ENCODE measurements around the gene FCRL4. TPM values are rescaled to one million over a fixed set of nuclear protein-coding genes. Genes with fewer than 3 reads are reported as not detected.

Gene FCRL4
- polyA plus RNA-seq, 1 donor (not counting 4 experiments of a cell fraction or from before 2014, with no cell fraction given), result not detected

GRCh38 chr1:157585984-157586383 is 11.9 kb downstream of the FCRL4 start:
- H3K79me2 ChIP-seq (ENCODE audit: control insufficient read depth, insufficient read depth, low read length), result no peaks in the 10 kb centered on the region
- no peaks in the 10 kb centered on the region for H3K9me1 ChIP-seq (ENCODE audit: control insufficient read depth, extremely low read depth, insufficient read depth, low read length)
- H3K4me1 ChIP-seq (ENCODE audit: control insufficient read depth, extremely low read depth, insufficient read depth, low read length), result no peaks in the 10 kb centered on the region
- no peak for FAIRE-seq
- no peak overlapping the region for H3K4me3 ChIP-seq (ENCODE audit: control insufficient read depth in 2 of 3, extremely low read depth in 1 of 3, insufficient read depth in 2 of 3, low read depth in 1 of 3, low read length in 3 of 3)
- dilution Hi-C loops (cut with MboI; ENCODE audit: extremely low pct_ligation_motif_present, low sequenced_read_pairs), result no loop called here
- no peak overlapping the region for H2AFZ ChIP-seq (ENCODE audit: control insufficient read depth, low read length)
- no peak overlapping the region for H3K4me2 ChIP-seq (ENCODE audit: control insufficient read depth, extremely low read depth, insufficient read depth, low read depth, low read length)
- TF ChIP-seq EZH2 (IDR thresholded peaks at IDR 0.05; ENCODE audit: low read length), result no peak
- TF ChIP-seq, protein P1, sequence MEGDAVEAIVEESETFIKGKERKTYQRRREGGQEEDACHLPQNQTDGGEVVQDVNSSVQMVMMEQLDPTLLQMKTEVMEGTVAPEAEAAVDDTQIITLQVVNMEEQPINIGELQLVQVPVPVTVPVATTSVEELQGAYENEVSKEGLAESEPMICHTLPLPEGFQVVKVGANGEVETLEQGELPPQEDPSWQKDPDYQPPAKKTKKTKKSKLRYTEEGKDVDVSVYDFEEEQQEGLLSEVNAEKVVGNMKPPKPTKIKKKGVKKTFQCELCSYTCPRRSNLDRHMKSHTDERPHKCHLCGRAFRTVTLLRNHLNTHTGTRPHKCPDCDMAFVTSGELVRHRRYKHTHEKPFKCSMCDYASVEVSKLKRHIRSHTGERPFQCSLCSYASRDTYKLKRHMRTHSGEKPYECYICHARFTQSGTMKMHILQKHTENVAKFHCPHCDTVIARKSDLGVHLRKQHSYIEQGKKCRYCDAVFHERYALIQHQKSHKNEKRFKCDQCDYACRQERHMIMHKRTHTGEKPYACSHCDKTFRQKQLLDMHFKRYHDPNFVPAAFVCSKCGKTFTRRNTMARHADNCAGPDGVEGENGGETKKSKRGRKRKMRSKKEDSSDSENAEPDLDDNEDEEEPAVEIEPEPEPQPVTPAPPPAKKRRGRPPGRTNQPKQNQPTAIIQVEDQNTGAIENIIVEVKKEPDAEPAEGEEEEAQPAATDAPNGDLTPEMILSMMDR (optimal IDR thresholded peaks at IDR 0.05 in 1 of 3, IDR thresholded peaks at IDR 0.05 in 1 of 3, conservative IDR thresholded peaks at IDR 0.05 in 1 of 3; ENCODE audit: extremely low read depth in 1 of 3, insufficient read depth in 2 of 3, low read length in 3 of 3), result no peak
- peaks cover 5% of the 10 kb centered on the region for H3K27me3 ChIP-seq (ENCODE audit: control insufficient read depth, extremely low read depth, insufficient read depth, low read length)
- no peak overlapping the region for H3K9ac ChIP-seq (ENCODE audit: control insufficient read depth, extremely low read depth, insufficient read depth, low read length)
- H3K9me3 ChIP-seq (ENCODE audit: control insufficient read depth, low read depth, low read length), result no peaks in the 10 kb centered on the region
- H3K27ac ChIP-seq (ENCODE audit: control insufficient read depth, insufficient read depth, low read length), result no peak overlapping the region
- no peaks in the 10 kb centered on the region for H4K20me1 ChIP-seq (ENCODE audit: control insufficient read depth, extremely low read depth, insufficient read depth, low read length)
- no peak for DNase-seq (ENCODE audit: low read depth, low spot score)
- no peaks in the 10 kb centered on the region for H3K36me3 ChIP-seq (ENCODE audit: control insufficient read depth in 2 of 2, extremely low read depth in 1 of 2, insufficient read depth in 2 of 2, low read length in 2 of 2)

GRCh38 chr1:157584503-157584902 is 13.4 kb downstream of the FCRL4 start:
- Histone ChIP-seq H3K36me3 (ENCODE audit: control insufficient read depth in 2 of 2, extremely low read depth in 1 of 2, insufficient read depth in 2 of 2, low read length in 2 of 2) (no peaks in the 10 kb centered on the region), H3K79me2 (ENCODE audit: control insufficient read depth, insufficient read depth, low read length) (no peaks in the 10 kb centered on the region), H3K4me2 (ENCODE audit: control insufficient read depth, extremely low read depth, insufficient read depth, low read depth, low read length) (no peak overlapping the region), H3K9ac (ENCODE audit: control insufficient read depth, extremely low read depth, insufficient read depth, low read length) (no peak overlapping the region), H3K9me3 (ENCODE audit: control insufficient read depth, low read depth, low read length) (no peaks in the 10 kb centered on the region), H3K4me1 (ENCODE audit: control insufficient read depth, extremely low read depth, insufficient read depth, low read length) (no peaks in the 10 kb centered on the region), H2AFZ (ENCODE audit: control insufficient read depth, low read length) (no peak overlapping the region), H3K4me3 (ENCODE audit: control insufficient read depth in 2 of 3, extremely low read depth in 1 of 3, insufficient read depth in 2 of 3, low read depth in 1 of 3, low read length in 3 of 3) (no peak overlapping the region), H4K20me1 (ENCODE audit: control insufficient read depth, extremely low read depth, insufficient read depth, low read length) (no peaks in the 10 kb centered on the region), H3K27me3 (ENCODE audit: control insufficient read depth, extremely low read depth, insufficient read depth, low read length) (peaks cover 5% of the 10 kb centered on the region), H3K27ac (ENCODE audit: control insufficient read depth, insufficient read depth, low read length) (no peak overlapping the region), H3K9me1 (ENCODE audit: control insufficient read depth, extremely low read depth, insufficient read depth, low read length) (no peaks in the 10 kb centered on the region)
- TF ChIP-seq EZH2 (IDR thresholded peaks at IDR 0.05; ENCODE audit: low read length), result no peak
- TF ChIP-seq, protein P1 (optimal IDR thresholded peaks at IDR 0.05 in 1 of 3, IDR thresholded peaks at IDR 0.05 in 1 of 3, conservative IDR thresholded peaks at IDR 0.05 in 1 of 3; ENCODE audit: extremely low read depth in 1 of 3, insufficient read depth in 2 of 3, low read length in 3 of 3), result no peak
- FAIRE-seq, result no peak
- dilution Hi-C loops (cut with MboI; ENCODE audit: extremely low pct_ligation_motif_present, low sequenced_read_pairs), result no loop called here
- DNase-seq (ENCODE audit: low read depth, low spot score), result no peak

Measured in keratinocyte (primary cell).